AG09309 (cell line): ENCODE measurements around the gene HOXB4.

Experiments
- DNase-seq: peaks from one replicate; pipeline ENCODE4 v3.0.0-alpha.2; 2010; ENCODE audit warnings: low read depth
- H3K4me3 ChIP-seq: 2 replicates; pipeline ENCODE4 v1.5.1; 2011; ENCODE audit warnings: mild to moderate bottlenecking, low read depth, low read length, moderate library complexity; ENCODE audit not compliant: control insufficient read depth
- TF ChIP-seq, protein P1 (sequence below): IDR thresholded peaks from 2 replicates; pipeline ENCODE4 v1.5.1; 2011; ENCODE audit warnings: mild to moderate bottlenecking, low read depth, low read length, inconsistent platforms; ENCODE audit not compliant: insufficient read depth, control insufficient read depth; ENCODE audit errors: missing control alignments

The HOXB4 gene

DNA sequence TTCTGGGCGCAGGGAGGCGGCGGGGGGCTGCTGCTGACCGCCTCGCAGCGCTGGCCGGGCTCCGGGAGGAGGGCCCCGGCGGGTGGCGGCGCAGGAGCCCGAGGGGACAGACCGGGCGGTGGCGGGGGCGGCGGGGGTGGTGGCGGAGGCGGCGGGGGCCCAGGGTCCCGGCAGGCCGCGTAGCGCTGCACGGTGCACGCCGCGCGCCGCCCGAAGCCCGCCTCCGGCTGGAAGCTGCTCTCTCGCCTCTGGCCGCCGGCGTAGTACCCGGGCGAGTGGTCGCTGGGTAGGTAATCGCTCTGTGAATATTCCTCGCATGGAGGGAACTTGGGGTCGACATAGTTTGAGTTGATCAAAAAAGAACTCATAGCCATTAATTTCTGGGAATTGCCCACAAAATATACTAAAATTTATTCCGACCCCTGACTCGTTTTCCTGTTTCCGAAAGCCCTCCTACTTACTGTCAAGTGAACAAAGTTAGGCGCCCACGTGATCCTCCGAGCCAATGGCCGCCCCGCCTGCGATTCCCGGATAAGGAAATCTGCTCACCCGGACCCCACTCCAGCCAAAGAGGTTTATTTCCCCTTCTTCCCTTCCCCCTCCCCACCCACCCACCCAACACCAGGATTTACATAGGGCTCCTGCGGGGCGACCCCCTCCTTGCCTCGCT is at the start of gene HOXB4:
TSS of gene HOXB4 (minus strand) at position 405 of the 670 bp plus-strand sequence. CDS start at position 374, 31 bp downstream.
- no peak for DNase-seq
- H3K4me3 ChIP-seq = no peak within 1 kb of the TSS

DNA sequence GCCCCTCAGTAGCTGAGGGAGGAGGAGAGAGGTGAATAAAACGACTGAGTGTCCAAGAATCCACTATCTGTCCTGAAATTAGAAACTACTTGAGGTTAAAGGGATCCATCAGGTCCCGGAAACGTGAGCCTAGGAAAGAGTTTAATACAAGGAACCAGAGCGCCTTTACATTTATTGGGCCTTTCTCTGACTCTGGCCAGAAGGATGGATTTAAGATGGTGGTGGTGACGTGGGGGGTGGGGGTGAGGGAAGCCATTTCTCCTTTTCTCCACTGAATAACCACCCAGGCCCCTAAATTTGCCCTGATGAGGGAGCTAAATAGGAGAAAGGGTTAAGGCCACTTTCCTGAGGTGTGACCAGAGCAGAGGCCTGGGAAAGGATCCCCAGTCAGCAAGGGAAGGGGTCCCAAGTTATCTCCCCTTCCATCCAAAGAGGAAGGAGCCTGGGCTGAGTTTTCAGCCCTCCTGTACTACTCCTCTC is 49.0 kb upstream of the HOXB4 start:
- DNase-seq = no peak
- TF ChIP-seq, protein P1, sequence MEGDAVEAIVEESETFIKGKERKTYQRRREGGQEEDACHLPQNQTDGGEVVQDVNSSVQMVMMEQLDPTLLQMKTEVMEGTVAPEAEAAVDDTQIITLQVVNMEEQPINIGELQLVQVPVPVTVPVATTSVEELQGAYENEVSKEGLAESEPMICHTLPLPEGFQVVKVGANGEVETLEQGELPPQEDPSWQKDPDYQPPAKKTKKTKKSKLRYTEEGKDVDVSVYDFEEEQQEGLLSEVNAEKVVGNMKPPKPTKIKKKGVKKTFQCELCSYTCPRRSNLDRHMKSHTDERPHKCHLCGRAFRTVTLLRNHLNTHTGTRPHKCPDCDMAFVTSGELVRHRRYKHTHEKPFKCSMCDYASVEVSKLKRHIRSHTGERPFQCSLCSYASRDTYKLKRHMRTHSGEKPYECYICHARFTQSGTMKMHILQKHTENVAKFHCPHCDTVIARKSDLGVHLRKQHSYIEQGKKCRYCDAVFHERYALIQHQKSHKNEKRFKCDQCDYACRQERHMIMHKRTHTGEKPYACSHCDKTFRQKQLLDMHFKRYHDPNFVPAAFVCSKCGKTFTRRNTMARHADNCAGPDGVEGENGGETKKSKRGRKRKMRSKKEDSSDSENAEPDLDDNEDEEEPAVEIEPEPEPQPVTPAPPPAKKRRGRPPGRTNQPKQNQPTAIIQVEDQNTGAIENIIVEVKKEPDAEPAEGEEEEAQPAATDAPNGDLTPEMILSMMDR = no peak
- H3K4me3 ChIP-seq = no peak overlapping the region

More for the DNA sequence above, at the start of gene HOXB4:
- TF ChIP-seq, protein P1 = no peak

DNA sequence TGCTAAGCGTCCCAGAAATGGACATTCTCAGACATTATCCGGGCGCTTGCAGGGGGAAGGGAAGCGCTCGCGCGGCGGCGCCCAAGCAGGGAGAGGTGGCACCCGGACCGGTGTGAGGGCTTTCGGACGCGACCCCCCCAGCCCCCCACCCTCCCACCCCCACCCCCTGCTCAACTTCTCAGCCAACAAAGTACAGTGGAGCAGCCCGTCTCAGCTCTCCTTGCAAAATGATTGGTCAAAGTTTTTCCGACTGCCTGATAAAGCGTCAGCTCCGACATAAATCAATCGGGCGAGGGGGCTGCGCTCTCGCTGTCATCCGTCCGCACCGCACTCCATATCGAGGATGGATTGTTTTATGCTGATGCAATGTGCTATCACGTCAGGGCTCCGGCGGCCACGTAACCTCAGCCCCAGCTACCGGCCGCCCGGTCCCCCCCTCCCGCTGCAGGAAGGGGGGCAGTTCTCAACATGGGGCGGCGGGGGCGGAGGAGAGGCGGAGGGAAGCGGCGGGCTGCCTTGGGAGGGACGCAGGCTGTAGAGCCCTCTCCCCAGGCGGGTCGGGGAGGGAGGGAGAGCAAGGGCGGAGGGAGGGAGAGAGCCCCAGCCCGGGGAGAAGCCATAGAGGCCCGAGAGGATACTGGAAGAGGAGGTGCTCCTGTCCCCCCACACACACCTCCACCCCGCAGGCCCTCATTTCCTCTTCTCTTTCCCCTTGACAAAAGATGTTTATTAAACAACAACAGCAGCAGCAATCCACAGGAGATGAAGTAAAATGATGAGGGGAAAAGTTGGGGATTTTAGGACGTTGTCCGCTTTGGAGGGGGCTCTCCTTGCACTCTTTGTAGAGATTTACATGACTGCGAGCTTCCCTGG is 48.3 kb upstream of the HOXB4 start, which contains the start of gene HOXB9:
TSS of gene HOXB9 (minus strand) at position 114 of the 873 bp plus-strand sequence. CDS start at position 25, 89 bp downstream.
- TF ChIP-seq, protein P1 = no peak
- DNase-seq = no peak
- H3K4me3 ChIP-seq = peak within 1 kb of the TSS; percentile 16

DNA sequence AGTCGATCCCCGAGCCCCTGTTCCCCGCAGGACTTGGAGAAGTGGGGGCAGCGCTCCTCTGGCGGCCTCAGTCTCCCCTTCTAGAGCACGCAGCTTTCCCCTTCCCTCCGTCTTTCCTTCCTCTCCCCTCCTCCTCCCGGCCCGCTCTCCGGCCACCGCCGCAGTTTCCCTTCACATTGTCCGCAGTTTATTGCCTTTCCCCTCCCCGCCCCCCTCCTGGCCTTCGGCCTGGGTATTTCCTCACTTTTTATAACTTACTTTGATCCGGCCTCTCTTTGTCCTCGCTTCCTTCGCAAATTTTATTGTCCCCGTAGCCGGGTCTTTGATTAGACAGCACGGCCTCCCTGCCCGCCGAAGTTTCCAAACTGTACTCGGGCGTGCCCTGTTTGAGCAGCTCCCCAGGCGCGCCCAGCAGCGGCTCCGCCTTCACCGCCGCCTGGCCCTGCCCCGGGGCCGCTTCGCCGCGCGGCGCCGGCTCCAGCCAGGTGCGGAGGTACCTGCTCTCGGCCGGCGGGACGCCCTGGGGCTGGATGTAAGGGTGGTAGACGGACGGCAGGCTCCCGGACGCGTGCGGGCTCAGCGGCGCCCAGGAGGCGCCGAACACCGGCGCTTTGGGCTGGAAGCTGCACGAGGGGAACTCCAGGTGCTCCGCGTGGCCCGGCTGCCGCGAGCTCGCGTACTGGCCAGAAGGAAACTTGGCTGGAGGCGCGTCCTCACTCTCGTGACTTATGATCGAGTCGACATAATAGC is 47.5 kb upstream of the HOXB4 start:
- TF ChIP-seq, protein P1 = no peak
- peak overlapping the region; percentile 16 for H3K4me3 ChIP-seq
- DNase-seq = no peak

DNA sequence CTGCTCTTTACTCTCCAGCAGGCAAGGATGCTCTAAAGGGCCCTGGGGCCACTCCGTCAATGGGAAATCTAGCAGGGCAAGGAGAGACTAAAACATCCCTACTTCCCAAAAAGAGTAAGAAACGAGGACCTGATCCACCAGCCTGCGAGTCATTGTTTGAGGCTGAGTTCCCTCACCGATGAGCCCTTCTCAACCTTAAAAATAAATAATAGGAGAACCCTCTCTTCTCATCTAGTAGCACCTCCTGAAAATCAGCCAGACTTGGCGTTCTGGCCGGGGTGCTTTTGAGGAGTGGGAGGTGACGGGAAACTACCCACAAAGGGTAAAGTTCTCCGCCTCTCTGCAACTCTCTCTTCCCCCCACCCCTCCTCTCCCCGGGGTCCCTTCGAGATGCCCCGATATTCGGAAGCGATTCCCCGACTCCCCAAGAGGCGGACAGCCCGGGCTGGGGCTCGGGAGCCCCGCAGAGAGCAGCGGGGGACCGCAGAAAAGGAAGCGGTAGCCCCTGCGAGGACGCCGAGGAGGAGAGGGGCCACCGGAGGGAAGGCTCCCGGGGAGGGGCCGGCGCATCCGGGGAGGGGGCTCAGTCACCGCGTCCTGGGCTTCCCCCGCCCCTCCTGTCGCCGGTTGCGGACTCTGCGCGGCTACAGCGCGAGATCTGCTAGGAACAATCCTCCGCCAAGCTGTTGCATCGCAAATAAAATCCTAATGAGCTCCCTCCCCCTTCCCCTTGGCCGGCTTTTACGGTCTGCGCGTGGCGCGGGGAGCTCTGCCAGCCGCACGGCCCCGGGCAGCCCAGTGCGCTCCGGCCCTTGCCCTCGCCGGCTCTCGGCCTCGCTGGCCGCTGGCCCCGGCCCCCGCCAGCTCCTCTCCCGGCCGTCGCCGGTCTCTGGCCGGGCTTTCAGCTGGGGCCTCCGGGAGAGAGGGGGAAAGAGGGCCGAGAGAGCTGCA is 46.7 kb upstream of the HOXB4 start:
- no peak for DNase-seq
- TF ChIP-seq, protein P1 = no peak
- no peak overlapping the region for H3K4me3 ChIP-seq
